Esophagus squamous epithelium (tissue), 4 donors: ENCODE measurements around the gene BMPER.

Experiments used
- POLR2A ChIP-seq, 4 donors: fragments of 450-650 bp; IDR thresholded peaks; one replicate each; pipeline ENCODE4 v1.6.1; 2017; ENCODE audit warnings: antibody characterized with exemption in 4 of 4, mild to moderate bottlenecking in 4 of 4, moderate library complexity in 3 of 4
- TF ChIP-seq, protein P1 (sequence below), 6 experiments: fragments of 450-650 bp in 4 of 6; fragments of 200-600 bp in 2 of 6; sonication (generic) in 2 of 6; IDR thresholded peaks; one replicate each; pipeline ENCODE4 v1.5.1; 2016 to 2019; ENCODE audit warnings: antibody characterized with exemption in 6 of 6, mild to moderate bottlenecking in 4 of 6, moderate library complexity in 4 of 6

DNA sequence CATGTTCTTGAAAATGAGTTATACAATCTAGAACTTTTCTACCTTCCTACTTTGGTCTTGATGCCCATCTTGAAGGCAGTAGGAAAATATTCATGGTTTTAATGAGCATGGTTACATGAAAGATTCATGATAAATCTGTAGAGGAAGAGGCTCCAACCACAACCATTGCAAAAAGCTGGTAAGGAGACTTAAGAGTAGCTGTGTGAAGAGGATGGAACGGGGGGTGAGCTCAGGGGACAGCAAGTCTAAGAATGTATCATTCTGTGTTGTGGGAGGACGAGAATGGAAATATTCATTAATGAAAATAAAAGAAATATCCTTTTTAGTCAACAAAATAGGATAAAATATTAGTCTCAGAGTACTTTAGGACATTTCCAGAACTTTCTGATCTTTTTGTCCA, 81.1 kb downstream of the BMPER start:
- TF ChIP-seq, protein P1, sequence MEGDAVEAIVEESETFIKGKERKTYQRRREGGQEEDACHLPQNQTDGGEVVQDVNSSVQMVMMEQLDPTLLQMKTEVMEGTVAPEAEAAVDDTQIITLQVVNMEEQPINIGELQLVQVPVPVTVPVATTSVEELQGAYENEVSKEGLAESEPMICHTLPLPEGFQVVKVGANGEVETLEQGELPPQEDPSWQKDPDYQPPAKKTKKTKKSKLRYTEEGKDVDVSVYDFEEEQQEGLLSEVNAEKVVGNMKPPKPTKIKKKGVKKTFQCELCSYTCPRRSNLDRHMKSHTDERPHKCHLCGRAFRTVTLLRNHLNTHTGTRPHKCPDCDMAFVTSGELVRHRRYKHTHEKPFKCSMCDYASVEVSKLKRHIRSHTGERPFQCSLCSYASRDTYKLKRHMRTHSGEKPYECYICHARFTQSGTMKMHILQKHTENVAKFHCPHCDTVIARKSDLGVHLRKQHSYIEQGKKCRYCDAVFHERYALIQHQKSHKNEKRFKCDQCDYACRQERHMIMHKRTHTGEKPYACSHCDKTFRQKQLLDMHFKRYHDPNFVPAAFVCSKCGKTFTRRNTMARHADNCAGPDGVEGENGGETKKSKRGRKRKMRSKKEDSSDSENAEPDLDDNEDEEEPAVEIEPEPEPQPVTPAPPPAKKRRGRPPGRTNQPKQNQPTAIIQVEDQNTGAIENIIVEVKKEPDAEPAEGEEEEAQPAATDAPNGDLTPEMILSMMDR (IDR thresholded peaks at IDR 0.05) = no peak
- no peak for TF ChIP-seq POLR2A (IDR thresholded peaks at IDR 0.05)
